HepG2 (cell line): Measurements from ENCODE around the gene ZNF322. TPM values are rescaled to one million over a fixed set of nuclear protein-coding genes. Genes with fewer than 3 reads are reported as not detected.

Experiments
- ARNTL ChIP-seq: sonication (generic); formaldehyde crosslinking; IDR thresholded peaks from 2 replicates; pipeline ENCODE4 v1.4.0; 2020; ENCODE audit warnings: mild to moderate bottlenecking, missing genetic modification reagents
- BHLHE40 ChIP-seq: IDR thresholded peaks from 2 replicates; pipeline ENCODE4 v1.6.1; 2011; ENCODE audit warnings: low read length, improper control_type of control experiment
- DNMT1 ChIP-seq: sonication (generic); formaldehyde crosslinking; IDR thresholded peaks from 2 replicates; pipeline ENCODE4 v1.5.1; 2020; ENCODE audit warnings: mild to moderate bottlenecking, missing genetic modification reagents
- GRHL1 ChIP-seq: sonication (generic); formaldehyde crosslinking; conservative IDR thresholded peaks from 2 replicates; pipeline ENCODE4 v1.8.0; 2022; ENCODE audit warnings: missing genetic modification reagents
- HINFP ChIP-seq: sonication (generic); formaldehyde crosslinking; IDR thresholded peaks from 2 replicates; pipeline ENCODE4 v1.4.0; 2020; ENCODE audit warnings: low read depth, mild to moderate bottlenecking, missing genetic modification reagents
- HNF4G ChIP-seq, 2 experiments: sonication (generic) in 1 of 2; formaldehyde crosslinking in 1 of 2; IDR thresholded peaks; 2 replicates each; pipeline versions ENCODE4 v1.4.0 to v1.6.1; 2011 to 2020; ENCODE audit warnings: borderline replicate concordance in 2 of 2, low read depth in 2 of 2, mild to moderate bottlenecking in 2 of 2, low read length in 1 of 2, missing genetic modification reagents in 1 of 2, moderate library complexity in 1 of 2
- KLF13 ChIP-seq: sonication (generic); formaldehyde crosslinking; IDR thresholded peaks from 2 replicates; pipeline ENCODE4 v1.4.0; 2020; ENCODE audit warnings: mild to moderate bottlenecking, missing genetic modification reagents
- RXRA ChIP-seq: sonication (generic); formaldehyde crosslinking; IDR thresholded peaks from 2 replicates; pipeline ENCODE4 v1.5.1; 2020; ENCODE audit warnings: missing genetic modification reagents
- SMAD1 ChIP-seq: sonication (generic); formaldehyde crosslinking; IDR thresholded peaks from 2 replicates; pipeline ENCODE4 v1.4.0; 2020; ENCODE audit warnings: missing genetic modification reagents, low read depth, mild to moderate bottlenecking, borderline replicate concordance
- SP5 ChIP-seq: IDR thresholded peaks from 2 replicates; pipeline ENCODE4 v1.6.1; 2016; ENCODE audit warnings: low read depth, borderline replicate concordance
- SRSF1 ChIP-seq: fragments of 200-400 bp; formaldehyde crosslinking; optimal IDR thresholded peaks from 2 replicates; pipeline ENCODE3; 2017; ENCODE audit warnings: mild to moderate bottlenecking, low read depth, low read length, moderate library complexity
- ZNF17 ChIP-seq: sonication (generic); formaldehyde crosslinking; IDR thresholded peaks from 2 replicates; pipeline ENCODE4 v1.5.0; 2020; ENCODE audit warnings: mild to moderate bottlenecking, missing genetic modification reagents
- ZNF275 ChIP-seq: sonication (generic); formaldehyde crosslinking; IDR thresholded peaks from 2 replicates; pipeline ENCODE4 v1.8.0; 2022; ENCODE audit warnings: missing genetic modification reagents, mild to moderate bottlenecking, inconsistent platforms, borderline replicate concordance
- ZNF552 ChIP-seq: sonication (generic); formaldehyde crosslinking; IDR thresholded peaks from 2 replicates; pipeline ENCODE4 v1.9.0; 2022; ENCODE audit warnings: missing genetic modification reagents, mild to moderate bottlenecking, borderline replicate concordance
- ZNF609 ChIP-seq: sonication (generic); formaldehyde crosslinking; IDR thresholded peaks from 2 replicates; pipeline ENCODE4 v1.4.0; 2020; ENCODE audit warnings: mild to moderate bottlenecking, missing genetic modification reagents, borderline replicate concordance
- ZSCAN22 ChIP-seq: sonication (generic); formaldehyde crosslinking; IDR thresholded peaks from 2 replicates; pipeline ENCODE4 v1.4.0; 2020; ENCODE audit warnings: mild to moderate bottlenecking, missing genetic modification reagents
- polyA plus RNA-seq, 8 experiments: library from polyadenylated mRNA; depleted of rRNA in 3 of 8; stranded (reverse) in 7 of 8; unstranded in 1 of 8; fragments of >200 nt; fragmentation: Illumina TruSeq in 4 of 8; extraction: Trizol in 4 of 8; gene quantifications; 2 replicates each; pipeline versions ENCODE4 v1.2.1 to v1.2.3, GENCODE V29; 2011 to 2016; ENCODE audit warnings: low read depth in 4 of 8, missing spikeins in 1 of 8, mixed read lengths in 1 of 8; ENCODE audit not compliant: insufficient read depth in 1 of 8
- total RNA-seq, 5 experiments: library from RNA; depleted of rRNA; stranded (reverse); fragments of >200 nt; fragmentation: Illumina TruSeq; extraction: Trizol; gene quantifications; 2 replicates each; pipeline ENCODE4 v1.2.3, GENCODE V29; 2016; ENCODE audit warnings: low read depth in 1 of 5

The ZNF322 gene
- total and polyA plus RNA-seq, 2 of the 13 experiments (the other 11 are each of a cell fraction or from before 2014, with no cell fraction given): 8.3 to 22.8 TPM

GRCh38 chr6:26595669-26596269, 63.8 kb downstream of the ZNF322 start (continued):
- TF ChIP-seq ZNF609 (CRISPR knock-in tag) (peak; percentile 58; the same call in 1 of the 2 replicates), ZNF17 (CRISPR knock-in tag) (no peak), GRHL1 (CRISPR knock-in tag) (no peak), HINFP (CRISPR knock-in tag) (peak; percentile 95), ARNTL (CRISPR knock-in tag) (no peak), ZNF275 (CRISPR knock-in tag) (no peak; the same call in 1 of the 2 replicates), SP5 (CRISPR knock-in tag) (no peak), ZSCAN22 (CRISPR knock-in tag) (no peak), SRSF1 (peak; percentile 58), HNF4G (IDR thresholded peaks at IDR 0.05; ENCODE audit: borderline replicate concordance, low read depth, low read length) (no peak), HNF4G (CRISPR knock-in tag; IDR thresholded peaks at IDR 0.05; ENCODE audit: borderline replicate concordance, low read depth) (0 out of 2 replicates have a peak, but pooled peaks have one; percentile 49), KLF13 (CRISPR knock-in tag) (peak; percentile 72; the same call in 1 of the 2 replicates), ZNF552 (CRISPR knock-in tag) (peak; percentile 85; the same call in 1 of the 2 replicates), RXRA (peak; percentile 83; the same call in 1 of the 2 replicates), SMAD1 (CRISPR knock-in tag) (no peak), BHLHE40 (no peak), DNMT1 (no peak)
